ENCODE measurements around the gene ANK2.

The ANK2 gene

DNA sequence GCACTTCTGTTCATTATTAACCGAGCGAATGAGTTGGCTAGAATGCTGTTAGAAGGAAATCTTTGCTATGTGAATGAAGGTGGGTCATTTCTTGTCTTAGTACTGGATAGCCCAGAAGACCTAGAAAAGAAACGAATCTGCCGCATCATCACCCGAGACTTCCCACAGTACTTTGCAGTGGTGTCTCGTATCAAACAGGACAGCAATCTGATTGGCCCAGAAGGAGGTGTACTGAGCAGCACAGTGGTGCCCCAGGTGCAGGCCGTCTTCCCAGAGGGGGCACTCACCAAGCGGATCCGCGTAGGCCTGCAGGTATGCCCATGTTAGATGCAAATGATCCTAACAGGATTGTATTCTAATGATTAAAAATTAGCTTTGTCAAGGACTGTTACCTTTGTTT, 286.3 kb downstream of the ANK2 start:
- no peak for TF ChIP-seq ZFX (IDR thresholded peaks at IDR 0.05)
- no peak for TF ChIP-seq CTCF (conservative IDR thresholded peaks at IDR 0.05)
- H3K27ac ChIP-seq: no peak overlapping the region

DNA sequence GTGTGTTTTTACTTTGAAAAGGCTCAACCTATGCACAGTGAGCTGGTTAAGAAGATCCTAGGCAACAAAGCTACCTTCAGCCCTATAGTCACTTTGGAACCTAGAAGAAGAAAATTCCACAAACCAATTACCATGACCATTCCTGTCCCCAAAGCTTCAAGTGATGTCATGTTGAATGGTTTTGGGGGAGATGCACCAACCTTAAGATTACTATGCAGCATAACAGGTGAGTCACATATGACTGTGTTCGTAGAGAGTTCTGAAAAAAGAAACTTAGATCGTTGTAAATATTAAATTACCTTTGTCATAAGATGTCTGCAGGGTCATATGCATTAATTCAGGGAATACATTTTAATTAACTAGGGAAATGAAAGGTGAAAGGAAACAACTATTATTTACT, 287.1 kb downstream of the ANK2 start:
- TF ChIP-seq CTCF (conservative IDR thresholded peaks at IDR 0.05): no peak
- TF ChIP-seq ZFX (IDR thresholded peaks at IDR 0.05): no peak
- H3K27ac ChIP-seq: no peak overlapping the region

DNA sequence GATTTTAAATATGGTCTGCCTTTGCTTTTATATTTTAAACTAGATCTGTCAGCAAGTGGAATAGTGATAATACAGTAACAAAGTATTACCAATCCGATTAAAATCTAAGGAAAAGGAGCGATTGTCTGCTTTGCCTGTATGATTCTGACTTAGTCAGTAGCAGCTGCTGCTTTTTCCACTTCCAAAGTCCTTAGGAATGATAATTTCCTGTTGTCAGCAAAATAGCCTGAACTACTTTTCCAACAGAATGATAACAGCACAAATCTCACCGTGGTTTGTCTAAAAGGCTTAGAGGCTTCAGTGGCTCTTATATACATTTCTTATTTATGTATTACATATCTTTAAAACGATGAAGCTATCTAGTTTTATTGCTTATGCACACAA, 290.0 kb downstream of the ANK2 start:
- no peak overlapping the region for H3K27ac ChIP-seq
- TF ChIP-seq ZFX (IDR thresholded peaks at IDR 0.05) (no peak), CTCF (conservative IDR thresholded peaks at IDR 0.05) (no peak)

- H3K27ac ChIP-seq: no peak overlapping the region
- TF ChIP-seq CTCF (conservative IDR thresholded peaks at IDR 0.05): no peak
- no peak for TF ChIP-seq ZFX (IDR thresholded peaks at IDR 0.05)
Measured at GRCh38 chr4:113344100-113344499, 294.6 kb downstream of the ANK2 start.

GRCh38 chr4:113347245-113347644, 297.8 kb downstream of the ANK2 start:
- TF ChIP-seq CTCF (conservative IDR thresholded peaks at IDR 0.05) (no peak), ZFX (IDR thresholded peaks at IDR 0.05) (no peak)
- no peak overlapping the region for H3K27ac ChIP-seq

DNA sequence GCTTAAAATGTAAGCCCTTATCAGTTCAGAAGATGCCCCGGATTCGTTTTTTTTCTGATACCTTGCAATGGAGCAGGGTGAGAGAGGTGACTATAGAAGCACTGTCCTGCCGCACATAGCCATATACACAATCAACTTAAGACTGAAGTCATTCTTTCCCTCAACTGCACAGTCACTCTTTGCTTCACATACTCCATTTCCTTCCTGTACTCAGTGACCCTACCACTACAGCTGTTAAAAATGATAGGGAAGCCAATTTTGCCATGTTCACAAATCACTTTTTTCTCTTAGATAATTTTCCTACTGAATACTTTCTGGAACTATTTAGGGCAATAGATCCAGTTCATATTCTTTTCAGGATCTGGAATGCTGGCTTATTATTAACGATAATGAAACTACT, 300.0 kb downstream of the ANK2 start:
- TF ChIP-seq CTCF (conservative IDR thresholded peaks at IDR 0.05) (no peak), ZFX (IDR thresholded peaks at IDR 0.05) (no peak)
- no peak overlapping the region for H3K27ac ChIP-seq

DNA sequence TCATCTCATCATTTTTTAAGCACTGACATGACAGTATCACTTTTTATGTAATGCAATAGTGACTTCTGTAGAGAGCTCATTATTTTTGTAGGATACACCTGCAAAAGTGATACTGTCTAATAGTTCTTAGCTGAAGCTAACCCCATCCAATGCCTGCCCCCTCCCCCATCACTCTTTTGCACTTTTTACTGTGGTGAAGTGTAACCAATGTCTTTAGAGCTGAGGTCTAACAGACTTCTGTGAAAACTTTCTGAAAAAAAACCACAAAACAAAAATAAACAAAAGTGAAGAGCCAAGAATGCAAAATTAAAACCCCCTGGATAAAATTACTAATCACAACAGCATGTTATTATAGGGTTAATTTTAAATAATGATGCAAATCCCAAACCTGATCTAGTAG, 301.1 kb downstream of the ANK2 start:
- no peak overlapping the region for H3K27ac ChIP-seq
- no peak for TF ChIP-seq CTCF (conservative IDR thresholded peaks at IDR 0.05)
- no peak for TF ChIP-seq ZFX (IDR thresholded peaks at IDR 0.05)
